ENCODE measurements around the gene SREK1IP1.
A peak's percentile ranks its signal among the peaks of the same experiment; 100 is the strongest.
"Not testable (repeated sequence)": the region's sequence is repeated elsewhere in the genome, so short reads cannot be mapped to it uniquely, and the experiment has no call there.

Gene SREK1IP1

DNA sequence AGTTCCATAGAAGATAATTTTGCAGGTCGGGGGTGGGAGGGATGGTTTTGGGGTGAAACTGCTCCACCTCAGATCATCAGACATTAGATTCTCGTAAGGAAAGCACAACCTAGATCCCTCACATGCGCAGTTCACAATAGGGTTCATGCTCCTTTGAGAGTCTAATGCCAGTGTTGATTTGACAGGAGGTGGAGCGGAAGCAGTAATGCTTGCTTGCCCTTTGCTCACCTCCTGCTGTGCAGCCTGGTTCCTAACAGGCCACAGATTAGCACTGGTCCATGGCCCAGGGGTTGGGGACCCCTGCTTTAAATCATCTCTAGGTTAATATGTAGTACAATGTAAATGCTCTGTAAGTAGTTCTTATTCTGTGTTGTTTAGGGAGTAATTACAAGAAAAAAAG lies 67.7 kb downstream of the SREK1IP1 start:
- peaks cover 11% of the 10 kb centered on the region for H3K9me3 ChIP-seq (ENCODE audit: insufficient read depth, low read length)
- no peak overlapping the region for H3K4me3 ChIP-seq (ENCODE audit: insufficient read length, low read depth)
- H3K27me3 ChIP-seq (ENCODE audit: insufficient read depth, insufficient read length), result no peaks in the 10 kb centered on the region
- no peak overlapping the region for H3K9ac ChIP-seq (ENCODE audit: insufficient read length, low read depth)
- no peak for DNase-seq (ENCODE audit: low read depth, low spot score)
- no peaks in the 10 kb centered on the region for H3K36me3 ChIP-seq (ENCODE audit: insufficient read depth, insufficient read length, low read length)
- TF ChIP-seq SUZ12 (IDR thresholded peaks at IDR 0.05; ENCODE audit: extremely low read depth, insufficient read depth, insufficient read length), result no peak
- TF ChIP-seq ZNF274 (IDR thresholded peaks at IDR 0.05; ENCODE audit: low read depth, low read length), result no peak
- TF ChIP-seq YY1 (IDR thresholded peaks at IDR 0.05; ENCODE audit: insufficient read depth, insufficient read length), result no peak
- no peaks in the 10 kb centered on the region for H3K4me1 ChIP-seq (ENCODE audit: insufficient read depth, insufficient read length)

DNA sequence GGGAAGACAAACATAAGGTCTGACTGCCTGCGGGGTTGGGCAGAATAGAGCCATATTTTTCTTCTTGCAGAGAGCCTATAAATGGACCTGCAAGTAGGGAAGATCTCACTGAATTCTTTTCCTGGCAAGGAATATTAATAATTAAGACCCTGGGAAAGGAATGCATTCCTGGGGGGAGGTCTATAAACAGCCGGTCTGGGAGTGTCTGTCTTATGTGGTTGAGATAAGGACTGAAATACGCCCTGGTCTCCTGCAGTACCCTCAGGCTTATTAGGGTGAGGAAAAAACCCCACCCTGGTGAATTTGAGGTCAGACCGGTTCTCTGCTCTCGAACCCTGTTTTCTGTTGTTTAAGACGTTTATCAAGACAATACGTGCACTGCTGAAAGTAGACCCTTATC lies 72.1 kb downstream of the SREK1IP1 start:
- not testable (repeated sequence) for DNase-seq (ENCODE audit: low read depth, low spot score); H3K36me3 ChIP-seq (ENCODE audit: insufficient read depth, insufficient read length, low read length); H3K27me3 ChIP-seq (ENCODE audit: insufficient read depth, insufficient read length); H3K4me1 ChIP-seq (ENCODE audit: insufficient read depth, insufficient read length); H3K9ac ChIP-seq (ENCODE audit: insufficient read length, low read depth); H3K4me3 ChIP-seq (ENCODE audit: insufficient read length, low read depth)
- peaks cover 11% of the 10 kb centered on the region for H3K9me3 ChIP-seq (ENCODE audit: insufficient read depth, low read length)

DNA sequence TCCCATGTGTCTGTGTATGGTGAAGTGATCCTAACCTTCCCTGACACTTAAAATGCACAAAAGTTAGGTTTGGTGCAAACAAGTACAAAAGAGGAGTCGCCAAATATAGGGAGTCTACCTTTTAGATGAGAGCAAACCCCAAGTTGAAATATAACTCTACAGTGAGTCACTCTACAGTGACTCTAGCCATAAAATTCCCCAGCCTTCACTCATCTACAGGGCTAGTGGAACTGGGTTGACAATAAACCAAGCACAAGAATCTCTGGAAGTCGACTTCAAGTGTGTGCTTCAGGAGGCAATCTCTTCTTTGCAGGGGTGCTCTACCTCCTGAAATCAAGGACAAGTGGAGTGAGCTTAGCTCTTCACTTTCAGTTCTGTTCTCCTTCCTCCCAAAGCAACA lies 74.9 kb downstream of the SREK1IP1 start:
- no peak overlapping the region for H3K4me3 ChIP-seq (ENCODE audit: insufficient read length, low read depth)
- H3K9ac ChIP-seq (ENCODE audit: insufficient read length, low read depth), result no peak overlapping the region
- no peak for DNase-seq (ENCODE audit: low read depth, low spot score)
- H3K9me3 ChIP-seq (ENCODE audit: insufficient read depth, low read length), result peaks cover 11% of the 10 kb centered on the region
- H3K36me3 ChIP-seq (ENCODE audit: insufficient read depth, insufficient read length, low read length), result no peaks in the 10 kb centered on the region
- H3K4me1 ChIP-seq (ENCODE audit: insufficient read depth, insufficient read length), result no peaks in the 10 kb centered on the region
- H3K27me3 ChIP-seq (ENCODE audit: insufficient read depth, insufficient read length), result peaks cover 15% of the 10 kb centered on the region
- TF ChIP-seq YY1 (IDR thresholded peaks at IDR 0.05; ENCODE audit: insufficient read depth, insufficient read length), result no peak
- no peak for TF ChIP-seq ZNF274 (IDR thresholded peaks at IDR 0.05; ENCODE audit: low read depth, low read length)
- TF ChIP-seq SUZ12 (IDR thresholded peaks at IDR 0.05; ENCODE audit: extremely low read depth, insufficient read depth, insufficient read length), result no peak

DNA sequence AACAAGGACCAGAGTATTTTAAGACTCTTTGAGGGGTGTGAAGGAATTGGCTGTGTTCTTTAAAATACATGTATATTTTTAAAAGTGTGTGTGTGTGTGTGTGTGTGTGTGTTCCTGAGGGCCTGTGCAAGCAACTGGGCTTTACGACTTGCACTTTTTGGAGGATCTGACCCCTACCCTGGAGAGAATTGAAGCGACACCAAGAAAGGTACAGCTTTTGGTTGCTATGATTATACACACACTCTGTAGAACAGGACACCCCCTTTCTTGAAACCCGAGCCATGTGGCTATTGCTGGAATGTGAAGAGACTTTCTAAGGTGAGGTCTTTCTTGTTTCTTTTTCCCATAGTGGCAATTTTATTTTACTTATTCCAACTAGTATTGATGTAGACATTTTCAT lies 77.2 kb downstream of the SREK1IP1 start:
- H3K4me3 ChIP-seq (ENCODE audit: insufficient read length, low read depth), result peak overlapping the region; percentile 53
- H3K36me3 ChIP-seq (ENCODE audit: insufficient read depth, insufficient read length, low read length), result no peaks in the 10 kb centered on the region
- H3K9ac ChIP-seq (ENCODE audit: insufficient read length, low read depth), result no peak overlapping the region
- TF ChIP-seq YY1 (IDR thresholded peaks at IDR 0.05; ENCODE audit: insufficient read depth, insufficient read length) (no peak), SUZ12 (IDR thresholded peaks at IDR 0.05; ENCODE audit: extremely low read depth, insufficient read depth, insufficient read length) (no peak), ZNF274 (IDR thresholded peaks at IDR 0.05; ENCODE audit: low read depth, low read length) (no peak)
- DNase-seq (ENCODE audit: low read depth, low spot score), result no peak
- peaks cover 15% of the 10 kb centered on the region for H3K27me3 ChIP-seq (ENCODE audit: insufficient read depth, insufficient read length)
- no peaks in the 10 kb centered on the region for H3K4me1 ChIP-seq (ENCODE audit: insufficient read depth, insufficient read length)
- H3K9me3 ChIP-seq (ENCODE audit: insufficient read depth, low read length), result peaks cover 1% of the 10 kb centered on the region; the same call in 1 of the 2 replicates

DNA sequence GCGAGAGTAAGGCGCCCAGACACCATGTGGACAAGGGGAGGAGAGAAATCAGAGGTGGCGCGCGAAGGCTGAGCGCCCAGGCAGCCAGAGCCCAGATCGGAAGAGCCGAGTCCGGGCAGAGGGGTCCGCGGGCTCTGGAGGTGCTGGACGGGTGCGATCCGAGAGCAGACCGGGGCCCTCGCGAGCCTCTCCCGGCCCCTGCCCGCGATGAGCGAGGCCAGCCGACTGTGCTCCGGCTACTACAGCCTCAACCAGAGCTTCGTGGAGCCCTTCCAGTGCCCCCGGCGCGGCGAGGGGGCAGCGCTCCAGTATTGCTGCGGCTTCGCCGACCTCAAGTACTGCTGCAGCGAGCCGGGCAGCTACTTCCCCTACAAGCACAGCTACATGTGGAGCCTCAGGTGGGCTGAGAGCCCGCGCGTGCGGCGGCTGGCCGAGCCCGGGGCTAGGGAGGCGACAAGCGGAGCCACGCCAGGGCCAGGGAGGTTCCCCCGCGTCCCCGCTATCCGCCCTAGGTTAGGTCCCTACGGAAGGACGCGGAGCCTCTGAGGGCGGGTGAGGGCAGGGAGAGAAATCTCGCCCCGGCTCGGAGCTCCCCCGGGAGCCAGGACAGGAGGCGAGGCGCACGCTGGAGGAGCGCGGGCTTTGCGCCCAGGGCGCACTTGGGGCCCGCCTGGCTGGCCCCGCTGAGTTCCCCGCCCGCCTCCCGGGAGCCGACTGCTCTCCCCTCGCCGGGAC lies 77.9 kb downstream of the SREK1IP1 start, which contains the start of gene SHISAL2B:
Gene SHISAL2B (plus strand): TSS at position 87 of the 735 bp plus-strand sequence. CDS start 121 bp downstream, at position 208.
- H3K36me3 ChIP-seq (ENCODE audit: insufficient read depth, insufficient read length, low read length), result no peaks in the 10 kb centered on the region
- no peak for DNase-seq (ENCODE audit: low read depth, low spot score)
- H3K27me3 ChIP-seq (ENCODE audit: insufficient read depth, insufficient read length), result peaks cover 15% of the 10 kb centered on the region
- no peak for TF ChIP-seq YY1 (IDR thresholded peaks at IDR 0.05; ENCODE audit: insufficient read depth, insufficient read length)
- H3K9ac ChIP-seq (ENCODE audit: insufficient read length, low read depth), result peak within 1 kb of the TSS; percentile 83
- H3K9me3 ChIP-seq (ENCODE audit: insufficient read depth, low read length), result no peaks in the 10 kb centered on the region; the same call in 1 of the 2 replicates
- H3K4me1 ChIP-seq (ENCODE audit: insufficient read depth, insufficient read length), result no peaks in the 10 kb centered on the region
- peak within 1 kb of the TSS; percentile 53 for H3K4me3 ChIP-seq (ENCODE audit: insufficient read length, low read depth)

DNA sequence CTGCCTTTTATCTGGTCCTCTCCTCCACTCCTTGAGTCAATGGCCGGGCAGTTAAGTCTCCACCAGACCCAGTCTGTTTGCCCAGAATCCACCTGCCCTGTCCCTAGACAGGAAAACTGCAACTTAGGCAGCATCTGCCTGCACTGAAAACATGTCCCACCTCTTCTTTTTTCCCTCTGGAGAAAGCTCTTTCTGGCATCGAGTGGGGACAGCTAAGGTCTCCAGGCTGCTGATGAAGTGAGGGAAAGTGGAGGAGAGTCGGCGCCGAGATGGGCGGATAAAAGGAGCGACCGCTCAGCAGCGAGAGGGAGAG lies 78.4 kb downstream of the SREK1IP1 start:
- TF ChIP-seq YY1 (IDR thresholded peaks at IDR 0.05; ENCODE audit: insufficient read depth, insufficient read length) (no peak), SUZ12 (IDR thresholded peaks at IDR 0.05; ENCODE audit: extremely low read depth, insufficient read depth, insufficient read length) (no peak)
- H3K9ac ChIP-seq (ENCODE audit: insufficient read length, low read depth), result peak overlapping the region; percentile 83
- DNase-seq (ENCODE audit: low read depth, low spot score), result no peak
- H3K9me3 ChIP-seq (ENCODE audit: insufficient read depth, low read length), result no peaks in the 10 kb centered on the region
- H3K27me3 ChIP-seq (ENCODE audit: insufficient read depth, insufficient read length), result peaks cover 15% of the 10 kb centered on the region
- H3K36me3 ChIP-seq (ENCODE audit: insufficient read depth, insufficient read length, low read length), result no peaks in the 10 kb centered on the region
- H3K4me3 ChIP-seq (ENCODE audit: insufficient read length, low read depth), result peak overlapping the region; percentile 53
- H3K4me1 ChIP-seq (ENCODE audit: insufficient read depth, insufficient read length), result no peaks in the 10 kb centered on the region

DNA sequence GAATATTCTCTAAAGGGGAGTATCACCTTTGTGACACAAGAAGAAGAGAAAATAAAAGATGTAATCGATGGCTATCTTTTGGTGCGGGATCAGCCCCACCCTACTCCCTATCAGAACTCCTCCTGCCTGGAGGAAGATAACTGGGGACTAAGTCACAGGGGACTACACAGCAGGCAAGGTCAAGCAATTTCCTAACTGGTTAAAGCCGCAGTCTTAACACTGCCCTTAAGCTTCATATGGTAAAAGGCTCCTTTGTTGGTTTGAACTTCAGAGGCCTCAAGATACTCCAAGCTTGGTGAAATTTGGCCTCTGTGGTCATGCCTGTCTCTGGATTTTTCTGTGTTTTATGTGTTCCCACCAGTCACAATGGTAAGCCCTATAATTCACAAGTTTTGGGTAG lies 79.5 kb downstream of the SREK1IP1 start:
- no peak for DNase-seq (ENCODE audit: low read depth, low spot score)
- no peaks in the 10 kb centered on the region for H3K9me3 ChIP-seq (ENCODE audit: insufficient read depth, low read length)
- peaks cover 15% of the 10 kb centered on the region for H3K27me3 ChIP-seq (ENCODE audit: insufficient read depth, insufficient read length)
- H3K4me3 ChIP-seq (ENCODE audit: insufficient read length, low read depth), result no peak overlapping the region
- H3K36me3 ChIP-seq (ENCODE audit: insufficient read depth, insufficient read length, low read length), result no peaks in the 10 kb centered on the region
- H3K4me1 ChIP-seq (ENCODE audit: insufficient read depth, insufficient read length), result no peaks in the 10 kb centered on the region
- TF ChIP-seq SUZ12 (IDR thresholded peaks at IDR 0.05; ENCODE audit: extremely low read depth, insufficient read depth, insufficient read length) (no peak), ZNF274 (IDR thresholded peaks at IDR 0.05; ENCODE audit: low read depth, low read length) (no peak), YY1 (IDR thresholded peaks at IDR 0.05; ENCODE audit: insufficient read depth, insufficient read length) (no peak)
- no peak overlapping the region for H3K9ac ChIP-seq (ENCODE audit: insufficient read length, low read depth)

DNA sequence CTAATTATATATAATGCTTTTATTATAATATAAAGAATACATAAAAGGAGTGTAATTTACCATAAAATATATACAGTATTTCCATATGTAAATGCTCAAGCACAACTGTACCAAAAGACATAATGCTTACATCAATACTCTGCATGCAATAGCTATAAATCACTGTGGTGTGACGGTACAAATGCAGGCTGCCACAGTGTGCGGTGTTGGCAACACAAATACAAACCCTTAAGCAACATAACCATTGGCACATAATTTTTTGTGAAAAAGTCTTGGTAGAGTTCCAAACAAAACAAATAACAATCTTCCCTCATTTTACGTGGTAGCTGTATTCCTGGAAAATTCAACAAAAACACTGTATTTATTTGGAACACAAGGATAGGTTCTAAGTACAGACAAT lies 80.1 kb downstream of the SREK1IP1 start:
- Histone ChIP-seq H3K9me3 (ENCODE audit: insufficient read depth, low read length) (no peaks in the 10 kb centered on the region), H3K4me1 (ENCODE audit: insufficient read depth, insufficient read length) (no peaks in the 10 kb centered on the region), H3K9ac (ENCODE audit: insufficient read length, low read depth) (no peak overlapping the region), H3K4me3 (ENCODE audit: insufficient read length, low read depth) (no peak overlapping the region), H3K36me3 (ENCODE audit: insufficient read depth, insufficient read length, low read length) (no peaks in the 10 kb centered on the region), H3K27me3 (ENCODE audit: insufficient read depth, insufficient read length) (peaks cover 15% of the 10 kb centered on the region)
- no peak for DNase-seq (ENCODE audit: low read depth, low spot score)
- TF ChIP-seq SUZ12 (IDR thresholded peaks at IDR 0.05; ENCODE audit: extremely low read depth, insufficient read depth, insufficient read length) (no peak), YY1 (IDR thresholded peaks at IDR 0.05; ENCODE audit: insufficient read depth, insufficient read length) (no peak), ZNF274 (IDR thresholded peaks at IDR 0.05; ENCODE audit: low read depth, low read length) (no peak)
